Stimulated activated CD4-positive, alpha-beta T cell treated with anti-CD3 and anti-CD28 coated beads, Interleukin-12 subunit alpha, Interleukin-12 subunit beta, amount 100 ng/mL, for 48 hours (primary cell): Measurements from ENCODE around the gene PROKR1.
A peak's percentile ranks its signal among the peaks of the same experiment; 100 is the strongest.
"Not testable (repeated sequence)": the region's sequence is repeated elsewhere in the genome, so short reads cannot be mapped to it uniquely, and the experiment has no call there.

ENCODE experiments used
- DNase-seq, 3 donors: peaks; one replicate each; pipeline ENCODE4 v3.0.0-alpha.2; 2020; ENCODE audit warnings: low read depth in 2 of 3, low spot score in 1 of 3

Gene PROKR1

GRCh38 chr2:68643011-68643873 is at the start of gene PROKR1:
PROKR1 (plus strand) TSS chr2:68643579; CDS start chr2:68645822, 2,243 bp downstream.
- no peak for DNase-seq

- no peak for DNase-seq
These were observed 49.3 kb upstream of the PROKR1 start for GRCh38 chr2:68594041-68594440.

- DNase-seq, result peak; percentile 9 to 40 (median 36)
These were observed 48.5 kb upstream of the PROKR1 start for GRCh38 chr2:68594674-68595492.

DNA sequence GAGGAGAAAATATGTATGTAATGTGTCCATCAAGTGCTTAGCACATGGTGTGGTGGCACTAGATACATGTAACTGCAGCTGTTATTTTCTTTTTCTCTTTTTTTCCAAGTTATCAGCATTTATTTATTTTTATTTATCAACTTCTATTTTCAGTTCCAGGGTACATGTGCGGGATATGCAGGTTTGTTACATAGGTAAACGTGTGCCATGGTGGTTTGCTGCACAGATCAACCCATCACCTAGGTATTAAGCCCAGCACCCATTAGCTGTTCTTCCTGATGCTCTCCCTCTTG is 47.9 kb upstream of the PROKR1 start:
- not testable (repeated sequence) for DNase-seq

DNA sequence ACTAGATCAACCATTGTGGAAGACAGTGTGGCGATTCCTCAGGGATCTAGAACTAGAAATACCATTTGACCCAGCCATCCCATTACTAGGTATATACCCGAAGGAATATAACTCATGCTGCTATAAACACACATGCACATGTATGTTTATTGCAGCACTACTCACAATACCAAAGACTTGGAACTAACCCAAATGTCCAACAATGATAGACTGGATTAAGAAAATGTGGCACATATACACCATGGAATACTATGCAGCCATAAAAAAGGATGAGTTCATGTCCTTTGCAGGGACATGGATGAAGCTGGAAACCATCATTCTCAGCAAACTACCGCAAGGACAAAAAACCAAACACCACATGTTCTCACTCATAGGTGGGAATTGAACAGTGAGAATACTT is 42.9 kb upstream of the PROKR1 start:
- not testable (repeated sequence) for DNase-seq

DNA sequence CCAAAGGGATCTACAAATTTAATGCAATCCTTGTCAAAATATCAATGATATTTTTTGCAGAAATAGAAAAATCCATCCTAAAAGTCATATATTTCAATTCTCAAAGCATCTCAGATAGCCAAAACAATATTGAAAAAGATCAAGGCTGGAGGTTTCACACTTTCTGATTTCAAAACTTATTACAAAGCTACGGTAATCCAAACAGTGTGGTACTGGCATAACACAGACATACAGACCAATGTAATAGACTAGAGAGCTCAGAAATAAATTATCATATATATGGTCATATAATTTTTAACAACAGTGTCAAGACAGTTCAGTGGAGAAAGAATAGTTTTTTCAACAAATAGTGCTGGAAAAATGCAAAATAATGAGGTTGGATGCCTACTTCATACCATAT is 40.3 kb upstream of the PROKR1 start:
- DNase-seq, result no peak

DNA sequence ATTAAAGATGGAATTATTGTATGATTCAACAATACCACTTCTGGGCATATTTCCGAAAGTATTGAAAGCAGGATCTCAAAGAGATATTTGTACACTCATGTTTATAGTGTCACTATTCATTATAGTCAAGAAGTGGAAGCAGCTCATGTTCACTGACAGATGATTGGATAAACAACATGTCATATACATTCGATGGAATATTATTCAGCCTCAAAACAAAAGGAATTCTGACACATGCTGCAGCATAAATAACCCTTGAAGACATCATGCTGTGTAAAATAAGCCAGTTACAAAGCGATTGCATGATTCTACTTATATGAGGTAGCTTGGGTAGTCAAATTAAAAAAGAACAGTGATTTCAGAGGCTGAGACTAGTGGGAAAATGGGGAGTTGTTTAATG is 39.3 kb upstream of the PROKR1 start:
- no peak for DNase-seq

GRCh38 chr2:68605939-68606338 is 37.4 kb upstream of the PROKR1 start:
- DNase-seq, result no peak

DNA sequence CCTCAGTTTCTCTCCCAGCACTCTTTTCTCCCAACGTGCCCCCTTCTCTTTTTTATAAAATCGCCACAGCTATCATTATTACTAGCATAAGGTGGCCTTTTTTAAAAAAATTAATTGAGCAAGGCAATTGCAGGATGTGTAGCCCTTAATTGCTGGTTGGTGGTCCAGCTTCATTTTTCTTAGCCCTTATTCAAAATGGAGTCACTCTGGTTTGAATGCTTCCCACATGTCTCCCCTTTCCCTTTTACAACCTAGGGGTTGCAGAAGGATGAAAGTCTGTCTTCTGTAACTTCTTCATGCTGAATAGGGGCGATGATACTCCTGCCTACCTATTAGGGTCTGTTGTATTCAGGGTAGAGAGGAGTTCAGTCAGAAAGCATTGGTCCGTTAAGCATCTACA is 36.6 kb upstream of the PROKR1 start:
- DNase-seq, result no peak

DNA sequence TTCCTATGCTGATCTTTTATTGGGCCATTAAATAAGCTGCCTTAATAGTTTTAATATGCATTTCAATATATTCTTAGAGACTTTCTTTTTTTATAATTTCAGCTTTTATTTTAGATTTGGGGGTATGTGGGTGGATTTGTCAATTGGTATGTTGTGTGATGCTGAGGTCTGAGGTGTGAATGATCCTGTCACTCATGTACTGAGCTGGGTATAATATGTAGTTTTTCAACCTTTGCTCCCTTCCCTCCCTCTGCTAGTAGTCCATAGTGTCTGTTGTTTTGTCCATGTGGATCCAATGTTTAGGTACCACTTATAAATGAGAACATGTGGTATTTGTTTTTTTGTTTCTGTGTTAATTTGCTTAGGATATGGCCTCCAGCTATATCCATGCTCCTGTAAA is 35.5 kb upstream of the PROKR1 start:
- DNase-seq, result no peak

GRCh38 chr2:68612765-68613519 is 30.4 kb upstream of the PROKR1 start:
- DNase-seq, result no peak

- DNase-seq, result no peak
These were observed 22.6 kb upstream of the PROKR1 start for GRCh38 chr2:68620772-68621171.

GRCh38 chr2:68623820-68624219 is 19.6 kb upstream of the PROKR1 start:
- no peak for DNase-seq

GRCh38 chr2:68627615-68628014 is 15.8 kb upstream of the PROKR1 start:
- no peak for DNase-seq

DNA sequence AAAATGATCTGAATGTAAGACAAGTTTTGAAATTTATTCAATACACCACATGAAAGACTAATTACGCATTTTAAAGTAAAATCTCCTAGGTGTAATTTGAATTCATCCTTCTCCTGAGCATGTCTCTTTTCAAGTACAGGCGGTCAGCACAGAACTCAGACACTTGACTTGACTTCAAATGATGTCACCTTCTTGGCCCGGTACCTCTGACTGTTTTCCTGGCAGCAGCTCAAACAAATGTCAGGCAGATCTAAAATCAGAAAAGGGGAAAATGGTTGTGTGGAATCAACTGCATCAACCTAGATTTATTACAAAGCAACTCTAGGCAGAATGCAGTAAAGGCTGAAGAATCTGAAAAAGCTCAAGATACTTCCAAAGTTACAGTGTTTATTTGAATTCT is 11.4 kb upstream of the PROKR1 start:
- no peak for DNase-seq

DNA sequence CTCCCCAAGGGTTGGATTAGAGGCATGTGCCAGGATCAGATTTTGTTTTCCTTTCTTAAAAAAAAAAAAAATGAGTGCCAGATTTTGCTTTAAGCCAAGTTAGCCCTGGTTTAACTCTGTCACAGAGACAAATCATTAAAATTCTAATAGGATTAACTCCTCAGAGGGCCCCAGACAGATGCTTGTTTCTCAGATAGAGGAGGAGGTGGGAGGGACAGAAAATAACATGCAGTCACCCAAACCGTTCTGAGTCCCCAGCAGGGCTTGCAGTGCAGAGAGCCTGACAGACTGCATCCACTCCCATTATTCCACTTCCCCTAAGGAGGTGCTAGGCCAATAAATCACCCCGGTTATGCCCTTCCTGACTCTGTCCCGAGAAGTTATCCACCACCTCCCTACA is 6.3 kb upstream of the PROKR1 start:
- no peak for DNase-seq

GRCh38 chr2:68643874-68644485 is 601 bp downstream of the PROKR1 start:
- DNase-seq, result no peak

DNA sequence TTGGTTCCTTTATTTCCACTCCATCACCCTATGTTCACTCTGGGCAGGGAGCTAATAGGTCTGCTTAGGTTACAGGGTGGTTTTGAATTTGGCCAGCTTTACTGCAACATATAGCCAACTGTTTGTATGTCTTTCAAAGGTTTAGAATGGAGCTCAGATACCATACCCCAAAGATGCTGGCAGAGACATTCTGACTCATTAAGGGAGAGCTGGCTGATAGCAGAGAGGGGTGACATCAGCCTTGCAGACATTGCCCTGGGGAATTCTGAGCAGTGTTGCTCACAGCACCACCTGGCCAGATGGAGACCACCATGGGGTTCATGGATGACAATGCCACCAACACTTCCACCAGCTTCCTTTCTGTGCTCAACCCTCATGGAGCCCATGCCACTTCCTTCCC is 2.1 kb downstream of the PROKR1 start:
- DNase-seq, result no peak

DNA sequence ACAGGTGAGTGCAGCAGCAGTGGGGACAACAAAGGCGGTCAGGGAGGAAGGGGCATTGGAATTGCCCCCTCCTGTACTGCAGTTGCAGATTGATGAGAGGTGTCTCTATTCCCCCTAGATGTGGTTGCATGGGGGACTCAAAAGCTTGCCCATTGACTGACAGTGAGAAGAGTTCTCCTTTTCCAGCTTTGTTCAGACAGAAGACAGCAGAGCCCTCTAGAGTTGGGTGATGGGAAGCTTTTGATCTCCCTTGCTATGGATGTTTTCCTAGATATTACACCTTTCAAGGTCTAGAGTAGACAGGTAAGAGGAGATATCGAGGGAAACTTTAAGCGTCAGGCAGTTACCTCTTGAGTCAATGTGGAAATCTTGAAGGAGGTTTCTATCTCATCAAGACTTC is 2.9 kb downstream of the PROKR1 start:
- no peak for DNase-seq

- no peak for DNase-seq
These were observed 7.3 kb downstream of the PROKR1 start for GRCh38 chr2:68650645-68651044.

- DNase-seq, result no peak
These were observed 9.7 kb downstream of the PROKR1 start for GRCh38 chr2:68653034-68653433.
